HT1080 (cell line): ENCODE data around the gene PNPLA2. TPM values are rescaled to one million over a fixed set of nuclear protein-coding genes. Genes with fewer than 3 reads are reported as not detected.

Source experiments
- DNase-seq: peaks from one replicate; pipeline ENCODE4 v3.0.0-alpha.2; 2015; ENCODE audit warnings: low read depth
- total RNA-seq: library from RNA; depleted of rRNA; stranded (reverse); fragments of >200 nt; shearing (Covaris generic); gene quantifications from 2 replicates; pipeline ENCODE4 v1.2.3, GENCODE V29; 2014

PNPLA2 gene
- total RNA-seq, 1 experiment from 2014 or later = 39.0 TPM

- no peak for DNase-seq
These were observed 39.5 kb downstream of the PNPLA2 start for GRCh38 chr11:858053-858761.

- no peak for DNase-seq
These were observed 40.1 kb downstream of the PNPLA2 start for GRCh38 chr11:858762-859339.

GRCh38 chr11:859394-860131 is 40.8 kb downstream of the PNPLA2 start:
- no peak for DNase-seq

GRCh38 chr11:860234-861104 is 41.8 kb downstream of the PNPLA2 start:
- DNase-seq = no peak

GRCh38 chr11:861105-861479 is 42.4 kb downstream of the PNPLA2 start:
- DNase-seq = no peak

- DNase-seq = no peak
These were observed 43.5 kb downstream of the PNPLA2 start for GRCh38 chr11:862081-862661.

- no peak for DNase-seq
These were observed 43.9 kb downstream of the PNPLA2 start for GRCh38 chr11:862696-863022.

- no peak for DNase-seq
These were observed 44.6 kb downstream of the PNPLA2 start for GRCh38 chr11:863023-863909.

GRCh38 chr11:863910-864827 is 45.5 kb downstream of the PNPLA2 start:
- DNase-seq = no peak

- no peak for DNase-seq
These were observed 46.2 kb downstream of the PNPLA2 start for GRCh38 chr11:864898-865297.

- DNase-seq = no peak
These were observed 47.0 kb downstream of the PNPLA2 start for GRCh38 chr11:865462-866430.

- no peak for DNase-seq
These were observed 47.8 kb downstream of the PNPLA2 start for GRCh38 chr11:866481-866880.

- DNase-seq = no peak
These were observed 49.2 kb downstream of the PNPLA2 start for GRCh38 chr11:867856-868358.

- no peak for DNase-seq
These were observed 49.7 kb downstream of the PNPLA2 start for GRCh38 chr11:868394-868793.

GRCh38 chr11:868802-869201 is 50.1 kb downstream of the PNPLA2 start:
- DNase-seq = no peak

GRCh38 chr11:869399-870126 is 50.8 kb downstream of the PNPLA2 start:
- no peak for DNase-seq

GRCh38 chr11:870127-870413 is 51.4 kb downstream of the PNPLA2 start:
- no peak for DNase-seq
